ENCODE data around the gene GP1BB. TPM values are rescaled to one million over a fixed set of nuclear protein-coding genes. Genes with fewer than 3 reads are reported as not detected.

GP1BB gene
- total and polyA plus RNA-seq, 2 of the 13 experiments (the other 11 are each of a cell fraction or from before 2014, with no cell fraction given) = not detected

GRCh38 chr22:19756288-19757128, 33.2 kb downstream of the GP1BB start (continued):
- no peak for TF ChIP-seq ZNF782 (CRISPR knock-in tag; IDR thresholded peaks at IDR 0.05; ENCODE audit: borderline replicate concordance)
- peak; percentile 28; the same call in 1 of the 2 replicates for TF ChIP-seq TBX2 (CRISPR knock-in tag; IDR thresholded peaks at IDR 0.05; ENCODE audit: borderline replicate concordance)
- TF ChIP-seq GFI1 (CRISPR knock-in tag; IDR thresholded peaks at IDR 0.05; ENCODE audit: borderline replicate concordance) = no peak
- no peak for TF ChIP-seq JUN (CRISPR knock-in tag; IDR thresholded peaks at IDR 0.05)
- peak; percentile 27 for TF ChIP-seq XRCC5 (optimal IDR thresholded peaks at IDR 0.05; ENCODE audit: low read length)
- TF ChIP-seq ZNF777 (CRISPR knock-in tag; IDR thresholded peaks at IDR 0.05) = peak; percentile 75
- TF ChIP-seq, protein P1, sequence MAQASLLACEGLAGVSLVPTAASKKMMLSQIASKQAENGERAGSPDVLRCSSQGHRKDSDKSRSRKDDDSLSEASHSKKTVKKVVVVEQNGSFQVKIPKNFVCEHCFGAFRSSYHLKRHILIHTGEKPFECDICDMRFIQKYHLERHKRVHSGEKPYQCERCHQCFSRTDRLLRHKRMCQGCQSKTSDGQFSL (CRISPR knock-in tag; IDR thresholded peaks at IDR 0.05) = peak; percentile 53; the same call in 1 of the 2 replicates
- TF ChIP-seq ZBTB40 (IDR thresholded peaks at IDR 0.05) = no peak
- TF ChIP-seq ZBTB40 (CRISPR knock-in tag; IDR thresholded peaks at IDR 0.05) = no peak
- TF ChIP-seq NCOR1 (IDR thresholded peaks at IDR 0.05; ENCODE audit: borderline replicate concordance, low read length) = no peak
- peak; percentile 79 for TF ChIP-seq STAG1 (CRISPR knock-in tag; IDR thresholded peaks at IDR 0.05)
- TF ChIP-seq HNRNPLL (IDR thresholded peaks at IDR 0.05; ENCODE audit: low read depth, low read length, poor library complexity, severe bottlenecking) = peak; percentile 28
- peak; percentile 48; the same call in 1 of the 2 replicates for TF ChIP-seq ZFX (CRISPR knock-in tag; IDR thresholded peaks at IDR 0.05; ENCODE audit: low read depth)
- TF ChIP-seq AGO2 (optimal IDR thresholded peaks at IDR 0.05; ENCODE audit: low read depth, low read length) = no peak
- no peak for TF ChIP-seq FOXJ3 (CRISPR knock-in tag; IDR thresholded peaks at IDR 0.05; ENCODE audit: borderline replicate concordance)
- TF ChIP-seq ZBED4 (CRISPR knock-in tag; IDR thresholded peaks at IDR 0.05; ENCODE audit: borderline replicate concordance) = no peak

Data from HepG2 (cell line).